ENCODE measurements around the gene VIPR2. TPM values are rescaled to one million over a fixed set of nuclear protein-coding genes. Genes with fewer than 3 reads are reported as not detected.
"Not testable (repeated sequence)": the region's sequence is repeated elsewhere in the genome, so short reads cannot be mapped to it uniquely, and the experiment has no call there.

VIPR2 gene
- polyA plus RNA-seq, 1 donor from 2014 or later: 0.51 TPM

GRCh38 chr7:159083698-159084068 lies 61.0 kb downstream of the VIPR2 start:
- Histone ChIP-seq H3K27ac (ENCODE audit: low read length) (no peak overlapping the region), H3F3A (ENCODE audit: insufficient read depth, low read length, poor library complexity, severe bottlenecking) (no peaks in the 10 kb centered on the region), H3K79me2 (replicated peaks; ENCODE audit: insufficient read depth, low read length) (no peaks in the 10 kb centered on the region), H3K9me3 (ENCODE audit: low read length) (no peaks in the 10 kb centered on the region), H2AFZ (ENCODE audit: low read depth, low read length) (no peak overlapping the region), H3K27me3 (ENCODE audit: insufficient read depth, low read depth, low read length) (no peaks in the 10 kb centered on the region), H3K9ac (ENCODE audit: low read length) (no peak overlapping the region), H3K4me2 (ENCODE audit: low read length) (no peak overlapping the region), H3K36me3 (ENCODE audit: insufficient read depth, low read length) (no peaks in the 10 kb centered on the region), H3K4me3 (ENCODE audit: low read length) (no peak overlapping the region), H4K20me1 (ENCODE audit: insufficient read depth) (no peaks in the 10 kb centered on the region), H3K9me2 (ENCODE audit: insufficient read depth, low read length) (no peaks in the 10 kb centered on the region)
- no peak for TF ChIP-seq SMC3 (conservative IDR thresholded peaks at IDR 0.05; ENCODE audit: poor library complexity)
- no peak for TF ChIP-seq MXI1 (conservative IDR thresholded peaks at IDR 0.05; ENCODE audit: poor library complexity, severe bottlenecking)
- TF ChIP-seq EP300 (conservative IDR thresholded peaks at IDR 0.05; ENCODE audit: poor library complexity, severe bottlenecking): no peak
- TF ChIP-seq EZH2 (IDR thresholded peaks at IDR 0.05; ENCODE audit: borderline replicate concordance, insufficient read depth, low read length, poor library complexity, severe bottlenecking): no peak
- TF ChIP-seq TAF1 (IDR thresholded peaks at IDR 0.05; ENCODE audit: low read depth): no peak
- no peak for TF ChIP-seq RAD21 (conservative IDR thresholded peaks at IDR 0.05)
- TF ChIP-seq POLR2AphosphoS5 (IDR thresholded peaks at IDR 0.05): no peak
- TF ChIP-seq, protein P1, sequence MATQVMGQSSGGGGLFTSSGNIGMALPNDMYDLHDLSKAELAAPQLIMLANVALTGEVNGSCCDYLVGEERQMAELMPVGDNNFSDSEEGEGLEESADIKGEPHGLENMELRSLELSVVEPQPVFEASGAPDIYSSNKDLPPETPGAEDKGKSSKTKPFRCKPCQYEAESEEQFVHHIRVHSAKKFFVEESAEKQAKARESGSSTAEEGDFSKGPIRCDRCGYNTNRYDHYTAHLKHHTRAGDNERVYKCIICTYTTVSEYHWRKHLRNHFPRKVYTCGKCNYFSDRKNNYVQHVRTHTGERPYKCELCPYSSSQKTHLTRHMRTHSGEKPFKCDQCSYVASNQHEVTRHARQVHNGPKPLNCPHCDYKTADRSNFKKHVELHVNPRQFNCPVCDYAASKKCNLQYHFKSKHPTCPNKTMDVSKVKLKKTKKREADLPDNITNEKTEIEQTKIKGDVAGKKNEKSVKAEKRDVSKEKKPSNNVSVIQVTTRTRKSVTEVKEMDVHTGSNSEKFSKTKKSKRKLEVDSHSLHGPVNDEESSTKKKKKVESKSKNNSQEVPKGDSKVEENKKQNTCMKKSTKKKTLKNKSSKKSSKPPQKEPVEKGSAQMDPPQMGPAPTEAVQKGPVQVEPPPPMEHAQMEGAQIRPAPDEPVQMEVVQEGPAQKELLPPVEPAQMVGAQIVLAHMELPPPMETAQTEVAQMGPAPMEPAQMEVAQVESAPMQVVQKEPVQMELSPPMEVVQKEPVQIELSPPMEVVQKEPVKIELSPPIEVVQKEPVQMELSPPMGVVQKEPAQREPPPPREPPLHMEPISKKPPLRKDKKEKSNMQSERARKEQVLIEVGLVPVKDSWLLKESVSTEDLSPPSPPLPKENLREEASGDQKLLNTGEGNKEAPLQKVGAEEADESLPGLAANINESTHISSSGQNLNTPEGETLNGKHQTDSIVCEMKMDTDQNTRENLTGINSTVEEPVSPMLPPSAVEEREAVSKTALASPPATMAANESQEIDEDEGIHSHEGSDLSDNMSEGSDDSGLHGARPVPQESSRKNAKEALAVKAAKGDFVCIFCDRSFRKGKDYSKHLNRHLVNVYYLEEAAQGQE (IDR thresholded peaks at IDR 0.05; ENCODE audit: borderline replicate concordance): no peak
- TF ChIP-seq, protein P2, sequence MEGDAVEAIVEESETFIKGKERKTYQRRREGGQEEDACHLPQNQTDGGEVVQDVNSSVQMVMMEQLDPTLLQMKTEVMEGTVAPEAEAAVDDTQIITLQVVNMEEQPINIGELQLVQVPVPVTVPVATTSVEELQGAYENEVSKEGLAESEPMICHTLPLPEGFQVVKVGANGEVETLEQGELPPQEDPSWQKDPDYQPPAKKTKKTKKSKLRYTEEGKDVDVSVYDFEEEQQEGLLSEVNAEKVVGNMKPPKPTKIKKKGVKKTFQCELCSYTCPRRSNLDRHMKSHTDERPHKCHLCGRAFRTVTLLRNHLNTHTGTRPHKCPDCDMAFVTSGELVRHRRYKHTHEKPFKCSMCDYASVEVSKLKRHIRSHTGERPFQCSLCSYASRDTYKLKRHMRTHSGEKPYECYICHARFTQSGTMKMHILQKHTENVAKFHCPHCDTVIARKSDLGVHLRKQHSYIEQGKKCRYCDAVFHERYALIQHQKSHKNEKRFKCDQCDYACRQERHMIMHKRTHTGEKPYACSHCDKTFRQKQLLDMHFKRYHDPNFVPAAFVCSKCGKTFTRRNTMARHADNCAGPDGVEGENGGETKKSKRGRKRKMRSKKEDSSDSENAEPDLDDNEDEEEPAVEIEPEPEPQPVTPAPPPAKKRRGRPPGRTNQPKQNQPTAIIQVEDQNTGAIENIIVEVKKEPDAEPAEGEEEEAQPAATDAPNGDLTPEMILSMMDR (IDR thresholded peaks at IDR 0.05; ENCODE audit: poor library complexity, severe bottlenecking): no peak

DNA sequence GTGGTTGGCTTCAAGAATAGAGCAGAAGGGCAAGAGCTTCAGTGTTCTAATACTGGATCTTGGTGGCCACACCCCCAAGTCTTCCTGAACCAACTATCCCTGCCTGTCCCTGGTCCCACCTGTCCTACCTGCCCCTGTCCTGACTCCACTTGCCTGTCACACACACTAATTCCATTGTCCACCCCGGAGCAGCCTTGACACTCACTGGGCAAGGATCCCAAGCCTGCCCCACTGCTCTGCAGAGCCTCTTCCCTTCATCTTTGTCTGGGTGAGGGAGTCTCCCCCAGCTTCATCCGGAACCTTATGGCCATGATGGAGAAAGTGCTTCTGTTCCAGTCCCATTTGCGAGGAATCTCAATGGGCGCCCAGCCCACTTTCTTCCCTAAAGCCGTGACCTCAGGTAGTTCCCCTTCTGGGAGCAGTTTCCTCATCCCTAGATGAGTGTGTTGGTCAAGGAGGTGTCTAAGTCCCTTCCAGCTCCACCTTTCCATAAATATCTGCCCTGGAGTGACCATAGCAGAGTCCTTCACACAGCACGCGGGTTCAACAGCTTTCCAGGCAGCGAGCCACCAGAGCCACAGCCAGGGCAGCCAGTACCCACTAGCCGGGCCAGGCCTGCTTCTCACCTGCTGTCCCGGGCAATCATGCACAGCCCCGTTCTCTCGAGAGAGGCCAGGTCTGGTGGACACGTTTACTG lies 61.5 kb downstream of the VIPR2 start:
- no peaks in the 10 kb centered on the region for H3K36me3 ChIP-seq (ENCODE audit: insufficient read depth, low read length)
- H3K79me2 ChIP-seq (replicated peaks; ENCODE audit: insufficient read depth, low read length): no peaks in the 10 kb centered on the region
- H3K27ac ChIP-seq (ENCODE audit: low read length): no peak overlapping the region
- TF ChIP-seq MXI1 (conservative IDR thresholded peaks at IDR 0.05; ENCODE audit: poor library complexity, severe bottlenecking) (no peak), RAD21 (conservative IDR thresholded peaks at IDR 0.05) (no peak), EZH2 (IDR thresholded peaks at IDR 0.05; ENCODE audit: borderline replicate concordance, insufficient read depth, low read length, poor library complexity, severe bottlenecking) (no peak), SMC3 (conservative IDR thresholded peaks at IDR 0.05; ENCODE audit: poor library complexity) (no peak), EP300 (conservative IDR thresholded peaks at IDR 0.05; ENCODE audit: poor library complexity, severe bottlenecking) (no peak), TAF1 (IDR thresholded peaks at IDR 0.05; ENCODE audit: low read depth) (no peak), POLR2AphosphoS5 (IDR thresholded peaks at IDR 0.05) (no peak)
- TF ChIP-seq, protein P2 (IDR thresholded peaks at IDR 0.05; ENCODE audit: poor library complexity, severe bottlenecking): no peak
- TF ChIP-seq, protein P1 (IDR thresholded peaks at IDR 0.05; ENCODE audit: borderline replicate concordance): no peak
- no peaks in the 10 kb centered on the region for H3F3A ChIP-seq (ENCODE audit: insufficient read depth, low read length, poor library complexity, severe bottlenecking)
- no peaks in the 10 kb centered on the region for H4K20me1 ChIP-seq (ENCODE audit: insufficient read depth)
- no peak overlapping the region for H3K4me2 ChIP-seq (ENCODE audit: low read length)
- no peaks in the 10 kb centered on the region for H3K9me2 ChIP-seq (ENCODE audit: insufficient read depth, low read length)
- H2AFZ ChIP-seq (ENCODE audit: low read depth, low read length): no peak overlapping the region
- H3K9ac ChIP-seq (ENCODE audit: low read length): no peak overlapping the region
- H3K4me3 ChIP-seq (ENCODE audit: low read length): no peak overlapping the region
- H3K27me3 ChIP-seq (ENCODE audit: insufficient read depth, low read depth, low read length): no peaks in the 10 kb centered on the region
- H3K9me3 ChIP-seq (ENCODE audit: low read length): no peaks in the 10 kb centered on the region

GRCh38 chr7:159082075-159082474 lies 62.6 kb downstream of the VIPR2 start:
- not testable (repeated sequence) for H3K9me2 ChIP-seq (ENCODE audit: insufficient read depth, low read length); H3K79me2 ChIP-seq (replicated peaks; ENCODE audit: insufficient read depth, low read length); H3K36me3 ChIP-seq (ENCODE audit: insufficient read depth, low read length); H3K27ac ChIP-seq (ENCODE audit: low read length); H3F3A ChIP-seq (ENCODE audit: insufficient read depth, low read length, poor library complexity, severe bottlenecking); H3K9ac ChIP-seq (ENCODE audit: low read length); H3K9me3 ChIP-seq (ENCODE audit: low read length); H3K4me3 ChIP-seq (ENCODE audit: low read length); H2AFZ ChIP-seq (ENCODE audit: low read depth, low read length); H3K4me2 ChIP-seq (ENCODE audit: low read length); H3K27me3 ChIP-seq (ENCODE audit: insufficient read depth, low read depth, low read length); H4K20me1 ChIP-seq (ENCODE audit: insufficient read depth)

Data from neural cell (in vitro differentiated cells).